Measurements from ENCODE around the gene FAM120A.
"Not testable (repeated sequence)": the region's sequence is repeated elsewhere in the genome, so short reads cannot be mapped to it uniquely, and the experiment has no call there.

Gene FAM120A

GRCh38 chr9:93511228-93511627, 59.7 kb downstream of the FAM120A start:
- peak overlapping the region; percentile 19 for H3K4me3 ChIP-seq (ENCODE audit: low read length)

GRCh38 chr9:93512170-93512812, 60.8 kb downstream of the FAM120A start:
- not testable (repeated sequence) for H3K9me3 ChIP-seq (ENCODE audit: control insufficient read depth, low read length); H3K36me3 ChIP-seq (ENCODE audit: control insufficient read depth, insufficient read depth, low read length, severe bottlenecking); H3K27me3 ChIP-seq (replicated peaks; ENCODE audit: control insufficient read depth, insufficient read depth, low read length); H3K9ac ChIP-seq (ENCODE audit: low read length)
- peak; percentile 19 for DNase-seq (ENCODE audit: low read depth)
- H3K4me1 ChIP-seq (ENCODE audit: control insufficient read depth, insufficient read depth, low read length) = peaks cover 26% of the 10 kb centered on the region
- peak overlapping the region; percentile 19 for H3K4me3 ChIP-seq (ENCODE audit: low read length)

More at GRCh38 chr9:93511228-93511627, 59.7 kb downstream of the FAM120A start:
- H3K36me3 ChIP-seq (ENCODE audit: control insufficient read depth, insufficient read depth, low read length, severe bottlenecking); H3K9ac ChIP-seq (ENCODE audit: low read length); H3K27me3 ChIP-seq (replicated peaks; ENCODE audit: control insufficient read depth, insufficient read depth, low read length); DNase-seq (ENCODE audit: low read depth); H3K9me3 ChIP-seq (ENCODE audit: control insufficient read depth, low read length): not testable (repeated sequence)
- H3K4me1 ChIP-seq (ENCODE audit: control insufficient read depth, insufficient read depth, low read length) = peaks cover 23% of the 10 kb centered on the region

GRCh38 chr9:93513606-93514005, 62.1 kb downstream of the FAM120A start:
- Histone ChIP-seq H3K27me3 (replicated peaks; ENCODE audit: control insufficient read depth, insufficient read depth, low read length) (no peaks in the 10 kb centered on the region), H3K4me1 (ENCODE audit: control insufficient read depth, insufficient read depth, low read length) (peaks cover 29% of the 10 kb centered on the region), H3K4me3 (ENCODE audit: low read length) (no peak overlapping the region), H3K9ac (ENCODE audit: low read length) (no peak overlapping the region), H3K9me3 (ENCODE audit: control insufficient read depth, low read length) (no peaks in the 10 kb centered on the region), H3K36me3 (ENCODE audit: control insufficient read depth, insufficient read depth, low read length, severe bottlenecking) (peaks cover 4% of the 10 kb centered on the region)
- DNase-seq (ENCODE audit: low read depth) = no peak

DNA sequence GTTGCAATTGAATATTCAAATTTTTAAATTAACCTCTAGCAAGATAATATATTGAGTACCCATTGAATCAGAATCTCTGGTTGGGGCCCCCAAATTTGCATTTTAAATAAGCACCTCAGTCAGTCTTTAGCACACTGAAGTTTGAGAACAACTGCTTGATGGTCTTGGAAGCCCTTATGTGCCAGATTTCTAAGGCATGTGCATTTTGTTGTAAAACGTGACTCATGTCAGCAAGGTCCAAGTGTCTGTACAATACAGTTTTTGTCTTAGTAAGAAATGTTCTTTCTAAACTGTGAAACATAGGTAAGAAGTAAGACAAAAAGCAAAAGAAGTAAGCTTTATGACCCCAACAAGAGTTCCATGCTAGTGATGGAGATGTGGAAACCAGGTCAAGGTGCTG, 65.8 kb downstream of the FAM120A start:
- no peak for DNase-seq (ENCODE audit: low read depth)
- H3K9ac ChIP-seq (ENCODE audit: low read length) = no peak overlapping the region
- H3K4me1 ChIP-seq (ENCODE audit: control insufficient read depth, insufficient read depth, low read length) = peaks cover 15% of the 10 kb centered on the region
- H3K27me3 ChIP-seq (replicated peaks; ENCODE audit: control insufficient read depth, insufficient read depth, low read length) = no peaks in the 10 kb centered on the region
- no peaks in the 10 kb centered on the region for H3K9me3 ChIP-seq (ENCODE audit: control insufficient read depth, low read length)
- peaks cover 10% of the 10 kb centered on the region for H3K36me3 ChIP-seq (ENCODE audit: control insufficient read depth, insufficient read depth, low read length, severe bottlenecking)
- no peak overlapping the region for H3K4me3 ChIP-seq (ENCODE audit: low read length)

GRCh38 chr9:93520523-93520922, 69.0 kb downstream of the FAM120A start:
- DNase-seq (ENCODE audit: low read depth) = no peak
- Histone ChIP-seq H3K27me3 (replicated peaks; ENCODE audit: control insufficient read depth, insufficient read depth, low read length) (no peaks in the 10 kb centered on the region), H3K9ac (ENCODE audit: low read length) (no peak overlapping the region), H3K36me3 (ENCODE audit: control insufficient read depth, insufficient read depth, low read length, severe bottlenecking) (peaks cover 33% of the 10 kb centered on the region), H3K4me1 (ENCODE audit: control insufficient read depth, insufficient read depth, low read length) (peaks cover 6% of the 10 kb centered on the region), H3K4me3 (ENCODE audit: low read length) (no peak overlapping the region), H3K9me3 (ENCODE audit: control insufficient read depth, low read length) (no peaks in the 10 kb centered on the region)

GRCh38 chr9:93522736-93523135, 71.3 kb downstream of the FAM120A start:
- H3K9ac ChIP-seq (ENCODE audit: low read length) = no peak overlapping the region
- DNase-seq (ENCODE audit: low read depth) = no peak
- H3K4me1 ChIP-seq (ENCODE audit: control insufficient read depth, insufficient read depth, low read length) = no peaks in the 10 kb centered on the region
- H3K9me3 ChIP-seq (ENCODE audit: control insufficient read depth, low read length) = no peaks in the 10 kb centered on the region
- H3K27me3 ChIP-seq (replicated peaks; ENCODE audit: control insufficient read depth, insufficient read depth, low read length) = no peaks in the 10 kb centered on the region
- H3K4me3 ChIP-seq (ENCODE audit: low read length) = no peak overlapping the region
- peaks cover 51% of the 10 kb centered on the region for H3K36me3 ChIP-seq (ENCODE audit: control insufficient read depth, insufficient read depth, low read length, severe bottlenecking)

DNA sequence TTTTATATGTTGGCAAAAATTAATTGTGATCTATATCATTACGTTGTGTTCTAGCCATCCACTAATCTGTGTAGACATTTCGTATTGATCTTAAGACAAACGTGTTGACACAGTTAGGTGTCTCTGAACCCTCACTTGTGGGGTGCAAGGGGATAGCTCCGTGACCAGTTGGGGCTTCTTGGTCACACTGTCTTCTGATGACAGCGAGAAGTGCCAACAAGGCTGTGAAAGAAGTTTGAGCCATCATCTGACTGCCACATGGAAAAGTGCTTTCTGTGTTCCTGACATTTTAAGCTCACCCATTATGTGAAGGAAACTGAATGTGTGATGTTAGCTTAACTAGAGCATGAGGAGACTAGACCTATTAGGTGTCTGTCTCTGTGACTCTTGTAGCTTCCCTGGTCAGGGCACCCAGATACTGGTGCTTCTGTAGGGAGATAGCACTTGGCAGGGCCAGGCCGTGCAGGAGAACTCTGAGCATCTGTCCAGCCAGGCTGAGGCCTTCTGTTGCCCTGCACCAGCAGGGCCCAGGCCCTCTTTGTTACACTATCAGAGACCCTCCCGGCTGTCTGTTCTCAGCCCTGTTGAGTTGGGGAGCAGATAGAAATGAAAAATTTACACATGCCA, 72.1 kb downstream of the FAM120A start:
- no peak for DNase-seq (ENCODE audit: low read depth)
- Histone ChIP-seq H3K4me3 (ENCODE audit: low read length) (no peak overlapping the region), H3K9ac (ENCODE audit: low read length) (no peak overlapping the region), H3K9me3 (ENCODE audit: control insufficient read depth, low read length) (no peaks in the 10 kb centered on the region), H3K27me3 (replicated peaks; ENCODE audit: control insufficient read depth, insufficient read depth, low read length) (no peaks in the 10 kb centered on the region), H3K4me1 (ENCODE audit: control insufficient read depth, insufficient read depth, low read length) (no peaks in the 10 kb centered on the region), H3K36me3 (ENCODE audit: control insufficient read depth, insufficient read depth, low read length, severe bottlenecking) (peaks cover 56% of the 10 kb centered on the region)

GRCh38 chr9:93525476-93525875, 74.0 kb downstream of the FAM120A start:
- Histone ChIP-seq H3K36me3 (ENCODE audit: control insufficient read depth, insufficient read depth, low read length, severe bottlenecking) (peaks cover 68% of the 10 kb centered on the region), H3K9ac (ENCODE audit: low read length) (no peak overlapping the region), H3K4me3 (ENCODE audit: low read length) (no peak overlapping the region), H3K27me3 (replicated peaks; ENCODE audit: control insufficient read depth, insufficient read depth, low read length) (no peaks in the 10 kb centered on the region), H3K4me1 (ENCODE audit: control insufficient read depth, insufficient read depth, low read length) (no peaks in the 10 kb centered on the region), H3K9me3 (ENCODE audit: control insufficient read depth, low read length) (no peaks in the 10 kb centered on the region)
- DNase-seq (ENCODE audit: low read depth) = no peak

GRCh38 chr9:93531374-93531773, 79.9 kb downstream of the FAM120A start:
- no peaks in the 10 kb centered on the region for H3K4me1 ChIP-seq (ENCODE audit: control insufficient read depth, insufficient read depth, low read length)
- H3K36me3 ChIP-seq (ENCODE audit: control insufficient read depth, insufficient read depth, low read length, severe bottlenecking) = peaks cover 92% of the 10 kb centered on the region
- no peaks in the 10 kb centered on the region for H3K9me3 ChIP-seq (ENCODE audit: control insufficient read depth, low read length)
- no peaks in the 10 kb centered on the region for H3K27me3 ChIP-seq (replicated peaks; ENCODE audit: control insufficient read depth, insufficient read depth, low read length)
- H3K4me3 ChIP-seq (ENCODE audit: low read length) = no peak overlapping the region
- DNase-seq (ENCODE audit: low read depth) = no peak
- H3K9ac ChIP-seq (ENCODE audit: low read length) = no peak overlapping the region

DNA sequence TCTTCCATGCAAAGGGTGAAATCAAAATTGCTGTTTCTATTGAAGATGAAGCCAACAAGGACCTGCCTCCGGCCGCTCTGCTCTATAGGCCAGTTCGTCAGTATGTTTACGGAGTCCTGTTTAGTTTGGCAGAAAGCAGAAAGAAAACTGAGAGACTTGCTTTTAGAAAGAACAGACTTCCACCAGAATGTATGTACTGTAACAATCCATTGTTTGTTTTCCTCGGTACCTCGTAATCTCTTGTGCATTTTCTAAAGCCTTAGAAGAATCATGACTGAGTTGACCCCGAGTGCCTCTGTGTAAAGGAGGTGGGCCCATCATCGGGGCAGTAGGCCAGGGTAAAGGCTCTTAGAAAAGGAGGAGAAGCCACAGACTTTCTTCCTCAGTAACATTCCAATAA, 80.7 kb downstream of the FAM120A start:
- peaks cover 91% of the 10 kb centered on the region for H3K36me3 ChIP-seq (ENCODE audit: control insufficient read depth, insufficient read depth, low read length, severe bottlenecking)
- H3K9ac ChIP-seq (ENCODE audit: low read length) = no peak overlapping the region
- no peaks in the 10 kb centered on the region for H3K4me1 ChIP-seq (ENCODE audit: control insufficient read depth, insufficient read depth, low read length)
- H3K4me3 ChIP-seq (ENCODE audit: low read length) = no peak overlapping the region
- H3K9me3 ChIP-seq (ENCODE audit: control insufficient read depth, low read length) = no peaks in the 10 kb centered on the region
- no peaks in the 10 kb centered on the region for H3K27me3 ChIP-seq (replicated peaks; ENCODE audit: control insufficient read depth, insufficient read depth, low read length)
- DNase-seq (ENCODE audit: low read depth) = no peak

GRCh38 chr9:93533863-93534262, 82.4 kb downstream of the FAM120A start:
- H3K36me3 ChIP-seq (ENCODE audit: control insufficient read depth, insufficient read depth, low read length, severe bottlenecking) = peaks cover 82% of the 10 kb centered on the region
- H3K27me3 ChIP-seq (replicated peaks; ENCODE audit: control insufficient read depth, insufficient read depth, low read length) = no peaks in the 10 kb centered on the region
- DNase-seq (ENCODE audit: low read depth) = no peak

GRCh38 chr9:93536167-93536566, 84.7 kb downstream of the FAM120A start:
- Histone ChIP-seq H3K27me3 (replicated peaks; ENCODE audit: control insufficient read depth, insufficient read depth, low read length) (no peaks in the 10 kb centered on the region), H3K9ac (ENCODE audit: low read length) (no peak overlapping the region), H3K4me1 (ENCODE audit: control insufficient read depth, insufficient read depth, low read length) (no peaks in the 10 kb centered on the region), H3K36me3 (ENCODE audit: control insufficient read depth, insufficient read depth, low read length, severe bottlenecking) (peaks cover 74% of the 10 kb centered on the region), H3K9me3 (ENCODE audit: control insufficient read depth, low read length) (no peaks in the 10 kb centered on the region), H3K4me3 (ENCODE audit: low read length) (no peak overlapping the region)
- no peak for DNase-seq (ENCODE audit: low read depth)

More at GRCh38 chr9:93533863-93534262, 82.4 kb downstream of the FAM120A start:
- H3K9ac ChIP-seq (ENCODE audit: low read length) = no peak overlapping the region
- H3K4me1 ChIP-seq (ENCODE audit: control insufficient read depth, insufficient read depth, low read length) = no peaks in the 10 kb centered on the region
- H3K4me3 ChIP-seq (ENCODE audit: low read length) = no peak overlapping the region
- no peaks in the 10 kb centered on the region for H3K9me3 ChIP-seq (ENCODE audit: control insufficient read depth, low read length)

All from adipocyte (in vitro differentiated cells).